Measurements from ENCODE around the gene SHB.

Gene SHB

DNA sequence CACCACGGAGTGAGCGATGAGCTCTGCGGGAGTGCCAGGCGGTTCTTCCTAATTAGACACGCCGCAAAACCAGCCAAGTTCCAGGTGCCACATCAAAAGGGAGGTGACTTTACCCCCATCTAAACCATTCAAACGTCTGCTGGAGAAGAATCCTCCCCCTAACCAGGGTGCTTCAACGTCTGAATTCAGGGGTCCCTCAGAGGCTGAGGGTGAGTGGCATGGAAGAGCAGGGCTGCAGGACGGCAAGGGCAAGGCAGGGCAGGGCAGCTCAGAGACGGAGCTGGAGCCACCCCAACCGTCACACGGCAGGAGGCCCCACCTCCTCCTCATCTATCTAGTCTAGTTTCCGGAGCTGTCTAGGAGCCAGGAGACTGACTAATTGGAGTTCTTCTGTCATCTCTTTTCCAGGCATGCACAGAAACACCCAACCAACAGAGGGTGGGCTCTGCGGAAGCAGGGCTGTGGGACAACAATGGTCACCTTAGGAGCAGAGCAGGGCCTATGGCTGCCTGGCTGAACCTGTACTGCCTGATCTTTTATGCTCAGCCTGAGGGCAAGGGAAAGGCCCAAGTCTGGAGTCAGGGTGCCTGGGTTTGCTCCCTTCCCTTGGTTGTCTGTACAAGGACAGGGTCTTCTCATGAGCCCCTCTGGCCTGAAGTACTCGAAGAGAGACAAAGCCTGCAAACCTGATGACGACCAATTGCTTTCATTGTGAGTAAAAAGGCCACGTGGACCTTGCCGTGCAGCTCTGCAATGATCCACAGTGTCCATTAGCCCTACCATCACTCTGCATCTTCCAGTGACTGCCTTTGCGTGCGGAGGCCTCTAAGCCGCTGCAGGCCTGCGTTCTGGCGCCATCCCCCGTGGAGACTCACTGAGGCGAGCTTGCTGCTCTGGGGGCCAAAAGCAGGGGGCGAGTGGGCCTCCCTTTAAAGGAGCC lies 84.1 kb downstream of the SHB start:
- DNase-seq, result no peak

GRCh38 chr9:37984278-37984671 lies 84.8 kb downstream of the SHB start:
- no peak for DNase-seq

DNA sequence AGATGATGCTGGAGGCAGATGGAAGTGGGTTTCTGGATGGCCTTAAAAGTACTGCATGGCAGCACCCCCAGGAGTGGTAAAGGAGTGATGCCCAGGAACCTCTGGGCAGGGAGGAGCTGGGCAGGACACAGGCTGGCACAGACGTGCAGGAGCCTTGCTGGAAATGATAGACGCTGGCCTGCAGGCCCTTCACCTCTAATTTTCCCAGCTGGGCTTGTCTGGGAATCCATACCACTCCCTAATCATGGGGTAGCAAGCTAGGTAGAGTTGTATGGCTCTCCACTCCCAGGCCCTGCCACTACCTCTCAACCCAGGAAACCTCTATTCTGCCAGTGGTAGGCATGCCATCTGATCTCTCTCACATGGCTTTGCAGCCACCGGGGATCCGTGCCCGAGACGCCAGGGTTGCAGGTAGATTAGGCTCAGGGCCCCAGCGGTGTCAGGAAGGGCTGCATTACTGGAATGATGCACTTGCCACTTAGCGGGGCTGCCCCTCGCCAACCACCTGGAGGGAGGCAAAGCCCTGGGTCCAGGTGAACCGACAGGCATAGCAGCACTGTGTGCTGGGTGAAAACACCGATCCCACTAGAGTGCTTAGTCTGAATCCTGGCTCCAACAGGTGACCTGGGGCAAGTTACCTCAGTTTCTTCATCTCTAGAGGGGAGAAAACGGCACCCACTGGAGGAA lies 85.5 kb downstream of the SHB start:
- DNase-seq, result no peak

DNA sequence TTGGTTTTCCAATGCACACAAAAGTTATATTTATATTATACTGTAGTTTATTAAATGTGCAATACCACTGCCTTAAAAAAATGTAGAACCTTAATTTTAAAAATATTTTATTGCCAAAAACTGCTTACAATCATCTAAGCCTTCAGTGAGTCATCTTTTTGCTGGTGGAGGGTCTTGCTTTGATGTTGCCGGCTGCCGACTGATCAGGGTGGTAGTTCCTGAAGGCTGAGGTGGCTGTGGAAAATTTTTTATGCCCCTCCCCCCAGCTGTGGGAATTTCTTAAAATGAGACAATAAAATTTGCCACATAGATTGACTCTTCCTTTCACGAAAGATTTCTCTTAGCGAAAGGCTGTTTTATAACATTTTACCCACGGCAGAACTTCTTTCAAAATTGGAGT lies 89.2 kb downstream of the SHB start:
- DNase-seq, result no peak

GRCh38 chr9:37978983-37979382 lies 90.0 kb downstream of the SHB start:
- no peak for DNase-seq

- no peak for DNase-seq
These were observed 90.6 kb downstream of the SHB start for GRCh38 chr9:37978481-37978864.

- no peak for DNase-seq
These were observed 91.1 kb downstream of the SHB start for GRCh38 chr9:37977851-37978480.

GRCh38 chr9:37976714-37977477 lies 92.1 kb downstream of the SHB start:
- no peak for DNase-seq

DNA sequence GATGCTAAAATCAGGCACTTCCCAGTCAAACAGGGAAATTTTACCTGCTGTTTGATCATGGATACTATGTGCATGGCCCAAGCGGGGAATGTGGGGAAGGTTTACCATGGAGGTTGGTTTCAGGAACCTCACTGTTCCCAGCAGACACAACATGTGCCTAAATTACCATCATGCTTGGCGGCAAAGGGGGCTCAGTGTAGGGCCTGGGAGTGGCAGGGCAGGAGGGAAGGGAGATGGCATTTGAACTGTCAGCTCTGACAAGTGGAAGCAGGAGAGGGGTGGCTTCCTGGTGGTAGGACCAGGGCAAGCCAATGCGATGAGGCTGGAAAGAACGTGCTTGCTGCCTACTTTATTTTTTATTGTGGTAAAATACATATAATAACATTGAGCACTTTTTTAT lies 93.4 kb downstream of the SHB start:
- no peak for DNase-seq

DNA sequence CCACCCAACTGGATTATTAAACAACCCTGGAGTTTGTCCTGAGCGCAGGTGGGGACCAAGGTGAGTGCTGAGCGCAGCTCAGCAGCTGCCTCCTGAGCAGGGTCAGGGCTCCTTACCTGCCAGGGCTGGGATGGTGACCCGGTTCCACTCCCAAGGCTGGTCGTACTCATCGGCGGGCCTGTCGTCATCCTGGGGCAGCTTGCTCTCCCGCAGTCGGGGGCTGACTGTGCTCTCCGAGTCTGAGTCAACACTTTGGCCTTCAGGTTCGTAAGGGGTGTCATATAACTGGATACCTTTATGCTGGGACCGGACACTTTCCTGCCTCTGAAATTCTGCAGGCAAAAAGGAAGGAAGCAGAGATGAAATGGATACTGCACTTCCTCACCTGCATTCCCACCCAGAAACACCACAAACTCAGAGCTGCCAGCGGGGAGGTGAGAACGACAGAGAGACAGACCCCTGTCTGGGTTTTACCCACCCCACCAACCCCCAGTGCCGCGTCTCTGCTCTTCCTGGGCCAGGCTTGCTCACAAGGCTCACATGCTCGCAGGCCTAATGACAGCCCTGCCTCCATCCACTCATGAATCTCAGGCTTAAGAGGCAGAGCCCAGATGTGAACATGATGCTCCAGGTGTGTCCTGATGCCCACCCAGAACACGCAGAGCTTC lies 94.4 kb downstream of the SHB start:
- no peak for DNase-seq

DNA sequence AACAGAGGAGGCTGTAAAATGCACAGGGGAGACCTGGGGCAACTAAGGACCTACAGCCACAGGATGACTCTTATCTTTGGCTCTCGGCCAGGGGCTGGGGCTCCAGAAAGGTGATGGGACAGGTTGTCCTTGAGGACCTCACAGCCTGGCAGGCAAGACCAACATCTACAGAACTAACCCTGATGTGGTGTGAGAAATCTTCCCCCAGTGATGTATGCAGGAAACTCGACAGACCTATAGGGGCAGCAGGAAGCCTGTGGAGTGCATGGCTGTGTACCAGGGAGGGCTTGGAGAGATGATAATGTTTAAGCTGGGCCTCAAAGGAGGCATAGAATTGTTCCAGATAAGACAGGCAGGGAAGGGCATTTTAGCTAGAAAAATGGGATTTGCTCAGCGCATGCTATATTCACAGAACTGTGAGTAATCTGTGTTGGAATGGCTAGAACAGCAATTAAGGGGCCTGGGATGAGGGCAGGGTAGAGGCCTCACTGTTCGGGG lies 96.6 kb downstream of the SHB start:
- DNase-seq, result no peak

DNA sequence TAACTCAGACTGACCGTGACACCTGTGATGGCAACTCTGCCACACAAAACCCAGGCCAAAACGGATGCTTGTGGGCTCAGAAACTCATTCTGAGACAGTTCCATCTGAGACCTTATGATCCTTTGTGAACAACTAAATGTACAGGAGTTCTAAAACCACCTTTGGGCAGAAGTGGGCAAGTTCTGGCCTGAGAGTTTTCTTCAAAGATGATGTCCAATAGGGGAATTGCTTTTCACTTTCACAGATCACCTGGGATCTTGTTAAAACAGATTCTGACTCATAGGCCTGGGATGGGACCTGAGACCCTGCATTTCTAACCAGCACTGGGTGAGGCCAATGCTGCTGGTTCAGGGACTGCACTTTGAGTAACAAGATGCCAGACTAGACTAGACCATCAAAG lies 97.3 kb downstream of the SHB start:
- no peak for DNase-seq

DNA sequence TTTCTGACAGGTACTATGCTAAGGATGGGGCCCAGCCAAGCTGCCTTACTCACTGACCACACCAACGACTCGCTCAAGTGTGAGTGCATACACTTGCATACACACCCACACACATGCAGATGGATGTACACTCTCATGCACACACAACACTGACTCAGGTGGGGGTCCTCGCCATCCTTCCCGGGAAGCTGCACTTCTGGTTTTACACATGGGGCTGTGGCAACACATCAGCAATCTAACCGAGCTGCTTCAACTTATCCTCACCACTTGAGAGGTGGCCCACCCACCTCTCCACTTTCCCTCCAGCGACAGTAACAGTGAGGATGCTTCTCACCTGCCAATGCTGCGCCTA lies 97.9 kb downstream of the SHB start:
- no peak for DNase-seq

DNA sequence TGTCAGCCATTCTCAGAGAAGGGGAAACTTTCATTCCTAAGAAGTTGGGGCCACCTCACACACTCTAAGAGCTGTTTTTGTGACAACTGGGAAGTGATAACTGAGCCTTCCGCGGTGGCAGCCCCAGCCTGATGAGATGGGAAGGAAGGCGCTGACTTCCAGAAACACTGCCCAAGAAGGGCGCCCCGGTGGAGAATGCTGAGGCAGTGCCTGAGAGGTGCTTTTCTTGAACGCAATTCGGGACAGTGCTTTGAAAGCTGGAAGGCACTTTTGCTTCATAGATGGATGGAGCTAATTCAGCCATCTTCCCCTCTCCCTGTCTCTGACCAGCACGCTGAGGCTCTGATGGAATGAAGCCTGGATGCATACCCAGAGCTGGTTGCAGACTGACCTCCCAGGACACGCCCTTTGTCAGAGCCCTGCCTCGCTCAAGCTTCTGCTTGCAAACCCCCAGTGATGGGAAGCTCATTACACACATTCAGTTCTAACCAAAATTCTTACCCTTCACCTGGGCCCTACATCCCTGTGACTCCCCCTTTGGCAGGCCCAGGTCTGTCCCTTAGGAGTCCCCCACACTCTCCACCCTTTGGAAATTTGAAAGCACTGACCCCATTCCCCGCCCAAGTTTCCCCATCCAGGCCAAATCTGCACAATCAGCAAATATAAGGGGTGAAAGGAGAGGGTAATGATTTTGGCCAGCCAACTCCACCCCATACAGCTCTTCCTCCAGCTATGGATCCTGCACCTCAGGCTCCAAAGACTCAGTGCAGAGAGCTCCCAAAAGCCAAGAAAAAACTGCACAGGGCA lies 98.5 kb downstream of the SHB start:
- DNase-seq, result no peak

- DNase-seq, result no peak
These were observed 99.3 kb downstream of the SHB start for GRCh38 chr9:37969558-37970300.

DNA sequence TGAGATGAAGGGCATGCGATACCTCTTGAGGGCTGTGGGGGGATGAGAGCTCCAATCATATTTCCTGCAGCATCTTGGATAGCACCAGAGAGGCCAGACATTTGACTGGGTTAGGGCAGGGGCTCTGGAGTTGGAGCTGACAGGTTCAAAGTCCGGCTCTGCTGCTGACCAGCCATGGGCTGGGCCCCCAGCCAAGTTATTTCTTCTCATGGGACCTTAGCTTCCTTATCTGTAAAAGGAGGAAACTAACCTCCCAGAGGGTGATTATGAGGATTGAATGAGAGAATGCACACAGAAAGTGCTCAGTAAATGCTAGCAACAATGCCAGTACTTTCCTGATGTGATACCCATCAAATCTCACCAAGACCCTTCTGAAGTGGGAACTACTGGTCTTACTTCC lies 99.9 kb downstream of the SHB start:
- DNase-seq, result no peak

DNA sequence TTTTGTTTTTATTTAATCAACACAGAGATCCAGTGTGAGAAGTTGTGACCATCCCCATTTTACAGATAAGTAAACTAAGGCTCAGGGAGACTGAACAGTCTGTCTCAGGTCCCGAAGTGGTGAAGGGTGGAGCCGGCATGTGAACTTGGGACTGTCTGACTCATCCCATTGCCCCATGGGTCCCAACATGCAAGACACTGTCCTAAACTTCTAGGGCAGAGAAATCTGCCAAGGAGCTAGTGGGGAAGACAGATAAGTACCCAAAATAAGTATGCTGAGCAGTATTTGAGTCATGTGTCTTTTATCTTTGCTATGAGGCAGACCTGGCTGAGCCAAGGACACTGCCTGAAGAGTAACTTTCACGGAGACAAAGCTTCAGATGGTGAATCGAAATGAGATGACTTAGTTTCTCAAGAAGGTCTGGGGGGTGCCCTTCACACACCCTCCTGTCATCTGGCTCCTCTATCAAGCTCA lies 100.8 kb downstream of the SHB start:
- DNase-seq, result no peak

GRCh38 chr9:37967761-37968080 lies 101.3 kb downstream of the SHB start:
- DNase-seq, result no peak

- DNase-seq, result no peak
These were observed 101.8 kb downstream of the SHB start for GRCh38 chr9:37967014-37967760.

DNA sequence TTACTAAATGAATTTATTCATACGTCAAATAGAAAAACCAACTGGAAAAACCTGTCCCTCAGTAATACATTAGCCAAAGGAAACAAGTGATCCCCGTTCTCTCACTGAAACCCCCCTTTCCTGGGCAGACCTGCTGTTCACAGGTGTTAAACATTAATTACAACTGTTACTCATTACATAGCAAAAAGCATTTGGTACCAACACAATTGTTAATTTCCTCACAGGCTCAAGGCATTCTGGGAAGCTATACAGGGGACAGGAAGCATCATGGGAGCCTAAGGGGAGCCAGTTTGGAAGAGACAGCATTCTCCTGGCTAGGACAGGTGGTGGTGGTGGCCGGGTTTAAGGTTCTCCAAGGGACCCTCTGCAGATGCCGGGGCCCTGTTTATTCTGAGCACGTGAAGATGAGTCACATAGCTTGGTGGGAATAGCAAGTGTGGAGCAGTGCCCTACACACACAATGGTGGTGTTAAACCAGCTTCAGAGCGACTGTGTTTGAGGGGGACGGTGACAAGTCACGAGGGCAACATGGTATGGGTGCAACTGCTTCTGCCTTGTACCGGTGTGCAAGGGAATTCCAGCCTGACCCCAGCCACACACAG lies 102.5 kb downstream of the SHB start:
- DNase-seq, result no peak
